K562 (cell line): ENCODE data around the gene IL13RA1.

Source experiments
- EZH2 ChIP-seq: IDR thresholded peaks from 2 replicates; pipeline ENCODE4 v1.6.1; 2012; ENCODE audit warnings: low read depth, mild to moderate bottlenecking, inconsistent platforms, low read length, borderline replicate concordance
- HMG20B ChIP-seq: fragments of 250-450 bp; sonication (Bioruptor Pico); IDR thresholded peaks from 2 replicates; pipeline ENCODE4 v1.5.0; 2021; ENCODE audit warnings: mild to moderate bottlenecking
- SIRT6 ChIP-seq: IDR thresholded peaks from one replicate; pipeline ENCODE4 v1.6.1; 2012; ENCODE audit warnings: low read depth, mild to moderate bottlenecking, control low read depth, inconsistent platforms, low read length, moderate library complexity
- ZNF766 ChIP-seq: fragments of 200-800 bp; sonication (Bioruptor generic); conservative IDR thresholded peaks from 2 replicates; pipeline ENCODE4 v1.6.1; 2016; ENCODE audit warnings: missing genetic modification characterization, missing compliant biosample characterization

DNA sequence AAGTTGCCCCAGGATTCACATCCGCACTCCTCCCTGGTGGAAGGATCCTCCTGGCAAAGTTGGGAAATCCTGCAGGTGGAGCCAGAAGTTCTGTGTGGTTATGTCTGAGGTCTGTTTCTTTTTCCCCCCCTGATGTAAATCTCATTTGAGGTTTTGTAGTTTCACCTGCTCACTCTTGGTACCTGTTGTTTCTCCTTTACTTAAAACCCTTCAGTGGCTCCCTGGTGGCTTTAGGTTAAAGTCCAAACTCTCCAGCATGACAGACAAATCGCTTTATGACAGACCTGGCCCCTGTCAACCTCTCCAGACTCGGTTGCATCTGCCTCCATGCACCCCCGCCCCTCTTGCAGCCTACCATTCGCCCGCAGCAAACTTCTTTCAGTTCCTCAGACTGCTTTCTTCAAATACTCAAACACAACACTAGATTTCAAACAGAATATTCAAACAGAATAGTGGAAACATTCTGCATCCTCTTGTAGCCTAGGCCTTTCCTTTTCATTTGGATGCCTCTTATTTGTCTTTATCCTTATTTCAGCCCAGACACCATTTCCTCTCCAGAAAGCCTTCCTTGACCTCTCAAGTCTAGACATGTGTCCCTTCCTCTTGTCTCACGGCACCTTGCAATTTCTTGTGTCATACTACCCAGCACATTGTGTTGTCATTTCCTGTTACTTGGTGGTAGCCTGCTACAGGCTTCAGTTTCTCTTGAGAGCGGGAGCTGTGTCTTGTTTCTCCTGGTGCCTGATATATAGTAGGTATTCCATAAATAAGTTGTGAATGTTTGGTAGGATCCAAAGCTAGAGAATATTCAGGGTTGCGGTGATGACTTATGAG is 24.8 kb downstream of the IL13RA1 start:
- TF ChIP-seq HMG20B (CRISPR knock-in tag) (no peak), SIRT6 (no peak), EZH2 (no peak), ZNF766 (CRISPR knock-in tag) (no peak)
